Stimulated activated memory B cell treated with anti-CD40 and anti-IgM and Interleukin-4, amounts not matched to agents 10 μg/mL and 1 μg/mL and 100 μg/mL, for 72 hours (primary cell): Measurements from ENCODE around the gene C11orf42.

Experiments used
- ATAC-seq: fragments of 150-1000 bp; cut with Tn5 transposase; 2 replicates; pipeline ENCODE4 v1.10.0; 2021
- H3K27ac Mint-ChIP-seq: one replicate; pipeline ENCODE4 v1.8.0; 2022; ENCODE audit warnings: mild to moderate bottlenecking, mixed read lengths
- H3K27me3 Mint-ChIP-seq: one replicate; pipeline ENCODE4 v1.8.0; 2022; ENCODE audit warnings: mixed read lengths
- H3K36me3 Mint-ChIP-seq: one replicate; pipeline ENCODE4 v1.8.0; 2022; ENCODE audit warnings: mixed read lengths
- H3K4me1 Mint-ChIP-seq: one replicate; pipeline ENCODE4 v1.8.0; 2022; ENCODE audit warnings: mixed read lengths
- H3K4me3 Mint-ChIP-seq: one replicate; pipeline ENCODE4 v1.8.0; 2022; ENCODE audit warnings: mild to moderate bottlenecking, moderate library complexity, mixed read lengths
- H3K9me3 Mint-ChIP-seq: one replicate; pipeline ENCODE4 v1.8.0; 2022; ENCODE audit warnings: mixed read lengths

C11orf42 gene

DNA sequence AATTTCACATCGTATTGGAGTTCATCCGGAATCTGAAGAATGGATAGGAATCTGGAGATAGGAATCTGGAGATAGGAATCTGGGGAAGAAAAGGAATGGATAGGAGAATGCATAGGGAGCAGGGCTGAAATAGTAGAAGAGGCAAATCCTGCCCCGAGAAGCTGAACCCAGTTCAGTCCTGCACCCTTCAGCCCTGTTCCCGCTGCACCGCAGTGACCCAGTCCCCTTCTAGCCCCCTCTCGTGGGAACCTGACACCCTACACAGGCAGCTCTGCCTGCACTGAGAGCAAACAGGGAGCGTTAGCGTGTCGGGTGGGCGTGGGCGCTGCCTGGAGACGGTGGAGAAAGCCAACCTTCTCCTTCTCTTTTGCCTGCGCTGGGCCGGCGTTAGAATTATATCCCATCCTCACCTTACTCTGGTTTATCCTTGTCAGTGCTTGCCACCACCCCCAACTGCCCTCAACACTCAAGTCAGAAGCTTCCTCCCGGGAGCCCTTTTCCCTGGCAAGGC, 53.3 kb downstream of the C11orf42 start:
- Mint-ChIP-seq H3K9me3 (no peaks in the 10 kb centered on the region), H3K27ac (no peak overlapping the region), H3K4me3 (peak overlapping the region; percentile 56), H3K4me1 (no peaks in the 10 kb centered on the region), H3K27me3 (no peaks in the 10 kb centered on the region), H3K36me3 (no peaks in the 10 kb centered on the region)
- no peak for ATAC-seq

DNA sequence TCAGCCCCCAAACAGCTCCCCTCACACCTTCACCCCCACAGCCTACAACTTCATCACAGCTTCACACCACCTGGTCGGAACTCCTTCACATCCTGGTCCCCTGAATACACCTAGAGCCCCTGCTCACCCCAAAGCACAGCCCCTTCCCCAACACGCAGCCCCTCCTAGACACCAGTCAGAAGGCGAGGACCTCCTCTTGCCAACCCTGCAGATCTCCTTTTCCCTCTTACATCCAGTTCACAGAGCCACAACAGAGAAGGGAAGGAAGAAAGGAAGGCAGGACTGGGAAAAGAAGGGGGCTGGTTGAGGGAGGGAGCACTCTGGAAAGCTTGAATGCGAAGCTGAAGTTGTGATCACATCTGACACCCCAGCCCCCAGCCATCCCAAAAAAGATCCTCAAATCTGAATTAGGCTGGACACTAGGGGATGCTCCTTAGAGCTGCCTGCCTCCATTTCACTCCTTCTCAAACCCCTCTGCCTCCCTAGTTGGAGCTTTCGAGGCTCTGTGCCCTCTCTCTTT, 54.9 kb downstream of the C11orf42 start:
- Mint-ChIP-seq H3K4me1 (no peaks in the 10 kb centered on the region), H3K9me3 (no peaks in the 10 kb centered on the region), H3K27me3 (peaks cover 6% of the 10 kb centered on the region), H3K4me3 (no peak overlapping the region), H3K27ac (no peak overlapping the region), H3K36me3 (no peaks in the 10 kb centered on the region)
- no peak for ATAC-seq
